Measurements from ENCODE around the gene NKX6-2.

DNA sequence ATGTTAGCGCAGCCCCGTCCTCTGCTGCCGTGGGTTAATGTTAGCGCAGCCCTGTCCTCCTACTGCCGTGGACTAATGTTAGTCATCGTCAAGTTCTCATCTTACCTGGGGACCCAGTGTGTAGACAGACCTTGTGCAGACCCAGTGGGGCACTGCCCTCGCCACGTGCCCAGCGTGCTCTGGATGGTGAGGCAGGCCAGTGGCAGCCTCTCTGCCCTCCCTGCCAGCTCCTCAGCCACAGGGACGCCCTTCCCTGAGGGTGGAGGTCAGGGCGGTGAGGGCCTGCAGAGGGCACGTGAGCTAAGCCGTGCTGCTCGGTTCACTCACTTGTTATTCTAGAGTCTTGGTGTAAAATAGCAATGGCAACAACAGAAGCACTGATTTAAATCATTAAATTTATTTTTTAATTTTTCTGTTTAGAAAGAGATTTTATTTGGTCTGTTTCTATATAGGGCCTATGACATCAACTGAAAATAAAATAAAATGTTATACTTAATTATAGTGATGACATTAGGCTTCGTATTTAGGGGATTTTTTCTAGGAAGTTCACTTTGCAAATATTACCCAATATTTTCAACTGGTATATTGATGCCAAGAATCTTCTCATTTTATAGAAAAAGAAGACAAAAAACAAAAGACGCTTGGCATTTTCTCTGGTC is 48.4 kb downstream of the NKX6-2 start:
- TF ChIP-seq, protein P1, sequence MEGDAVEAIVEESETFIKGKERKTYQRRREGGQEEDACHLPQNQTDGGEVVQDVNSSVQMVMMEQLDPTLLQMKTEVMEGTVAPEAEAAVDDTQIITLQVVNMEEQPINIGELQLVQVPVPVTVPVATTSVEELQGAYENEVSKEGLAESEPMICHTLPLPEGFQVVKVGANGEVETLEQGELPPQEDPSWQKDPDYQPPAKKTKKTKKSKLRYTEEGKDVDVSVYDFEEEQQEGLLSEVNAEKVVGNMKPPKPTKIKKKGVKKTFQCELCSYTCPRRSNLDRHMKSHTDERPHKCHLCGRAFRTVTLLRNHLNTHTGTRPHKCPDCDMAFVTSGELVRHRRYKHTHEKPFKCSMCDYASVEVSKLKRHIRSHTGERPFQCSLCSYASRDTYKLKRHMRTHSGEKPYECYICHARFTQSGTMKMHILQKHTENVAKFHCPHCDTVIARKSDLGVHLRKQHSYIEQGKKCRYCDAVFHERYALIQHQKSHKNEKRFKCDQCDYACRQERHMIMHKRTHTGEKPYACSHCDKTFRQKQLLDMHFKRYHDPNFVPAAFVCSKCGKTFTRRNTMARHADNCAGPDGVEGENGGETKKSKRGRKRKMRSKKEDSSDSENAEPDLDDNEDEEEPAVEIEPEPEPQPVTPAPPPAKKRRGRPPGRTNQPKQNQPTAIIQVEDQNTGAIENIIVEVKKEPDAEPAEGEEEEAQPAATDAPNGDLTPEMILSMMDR (IDR thresholded peaks at IDR 0.05): no peak
- no peak for TF ChIP-seq POLR2A (IDR thresholded peaks at IDR 0.05)

All from esophagus squamous epithelium (tissue), 4 donors.